ENCODE data around the gene SIL1. TPM values are rescaled to one million over a fixed set of nuclear protein-coding genes. Genes with fewer than 3 reads are reported as not detected.

SIL1 gene
- total and polyA plus RNA-seq, 2 donors (not counting 3 experiments of a cell fraction or from before 2014, with no cell fraction given): 47.6 to 67.2 TPM

GRCh38 chr5:139148306-139148705 lies 49.9 kb downstream of the SIL1 start:
- intact Hi-C loops (cut with micrococcal nuclease): no loop called here

More at GRCh38 chr5:139148306-139148705, 49.9 kb downstream of the SIL1 start:
- no peaks in the 10 kb centered on the region for H3K9me3 ChIP-seq (replicated peaks; ENCODE audit: control insufficient read depth, insufficient read depth, low read length)
- H3K27ac ChIP-seq (ENCODE audit: insufficient read depth, low read depth, low read length): no peak overlapping the region
- no peaks in the 10 kb centered on the region for H3K36me3 ChIP-seq (ENCODE audit: control insufficient read depth in 2 of 2, extremely low read depth in 1 of 2, insufficient read depth in 2 of 2, low read length in 2 of 2)
- H3K4me2 ChIP-seq (ENCODE audit: insufficient read depth, low read length): no peak overlapping the region
- H4K20me1 ChIP-seq (replicated peaks; ENCODE audit: control insufficient read depth, extremely low read depth, insufficient read depth, low read length): no peaks in the 10 kb centered on the region
- H3K27me3 ChIP-seq (ENCODE audit: control insufficient read depth in 2 of 2, insufficient read depth in 2 of 2, low read length in 2 of 2): no peaks in the 10 kb centered on the region
- H3K9ac ChIP-seq (replicated peaks; ENCODE audit: extremely low read depth, insufficient read depth, low read length): no peak overlapping the region
- no peak overlapping the region for H3K4me3 ChIP-seq (replicated peaks in 1 of 3; ENCODE audit: insufficient read depth in 1 of 3, low read depth in 1 of 3, low read length in 3 of 3)
- DNase-seq (ENCODE audit: low read depth, low spot score) (no peak), FAIRE-seq (no peak)
- CTCF ChIA-PET: interaction anchor here (1.2 to 1.5 kb wide), 3 partner anchors 8 to 25 kb away, joined by 3 to 4 read pairs (median 3); no protein-coding TSS in a partner anchor
- no peaks in the 10 kb centered on the region for H3K9me1 ChIP-seq (replicated peaks; ENCODE audit: control insufficient read depth, extremely low read depth, insufficient read depth, low read length)
- no peak for TF ChIP-seq JUN (IDR thresholded peaks at IDR 0.05; ENCODE audit: borderline replicate concordance, insufficient read depth, insufficient read length, low read depth)
- TF ChIP-seq CTCF (IDR thresholded peaks at IDR 0.05; ENCODE audit: extremely low read depth in 1 of 2, insufficient read depth in 1 of 2, low read depth in 1 of 2, low read length in 2 of 2): no peak
- TF ChIP-seq GATA2 (IDR thresholded peaks at IDR 0.05; ENCODE audit: insufficient read depth, insufficient read length, low read depth, low read length): no peak
- no peak for TF ChIP-seq POLR2A (IDR thresholded peaks at IDR 0.05; ENCODE audit: low read depth, low read length)
- no peak for TF ChIP-seq FOS (IDR thresholded peaks at IDR 0.05; ENCODE audit: borderline replicate concordance, insufficient read depth, low read length)
- no peak for TF ChIP-seq MYC (IDR thresholded peaks at IDR 0.05; ENCODE audit: low read depth, low read length)
- TF ChIP-seq POLR2AphosphoS5 (IDR thresholded peaks at IDR 0.05; ENCODE audit: insufficient read depth, low read depth, low read length): no peak
- no peak for TF ChIP-seq EZH2 (IDR thresholded peaks at IDR 0.05; ENCODE audit: borderline replicate concordance, low read depth, low read length, severe bottlenecking)
- TF ChIP-seq MAX (IDR thresholded peaks at IDR 0.05; ENCODE audit: insufficient read depth, insufficient read length): no peak
- dilution Hi-C loops (cut with MboI; ENCODE audit: extremely low pct_ligation_motif_present, low sequenced_read_pairs): no loop called here
- BruUV-seq (replicated peaks): no TSS peak
- POLR2A ChIA-PET: interaction anchor here (0.7 kb wide), 1 partner anchor 12 kb away, joined by 3 read pairs; no protein-coding TSS in a partner anchor
- H3K4me1 ChIP-seq (ENCODE audit: control insufficient read depth, extremely low read depth, insufficient read depth, low read length): no peaks in the 10 kb centered on the region
- H3K79me2 ChIP-seq (ENCODE audit: control insufficient read depth, insufficient read depth, low read length): no peaks in the 10 kb centered on the region
- no peak overlapping the region for H2AFZ ChIP-seq (ENCODE audit: low read depth, low read length)
